ENCODE measurements around the gene ADGRL3.

ADGRL3 gene

DNA sequence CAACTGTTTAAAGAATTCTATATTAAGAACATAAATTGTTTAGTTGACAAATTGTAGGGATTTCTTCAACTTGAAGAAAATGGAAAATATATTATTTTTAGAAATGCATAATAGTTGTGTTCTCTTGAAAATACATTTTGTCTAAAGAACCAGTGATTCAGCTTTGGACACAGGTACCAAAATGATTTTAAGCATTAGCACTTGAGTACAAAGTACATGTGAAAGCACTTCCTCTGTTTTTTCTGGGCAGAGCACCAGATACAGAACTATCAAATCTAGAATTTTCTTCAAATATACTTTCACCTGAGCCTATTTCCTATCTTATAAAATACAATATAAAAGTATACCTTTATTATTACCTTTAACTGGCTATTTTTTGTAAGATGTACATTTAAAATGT is 539.8 kb downstream of the ADGRL3 start:
- H3K9me3 ChIP-seq (ENCODE audit: insufficient read depth, low read length) = no peaks in the 10 kb centered on the region
- TF ChIP-seq, protein P1, sequence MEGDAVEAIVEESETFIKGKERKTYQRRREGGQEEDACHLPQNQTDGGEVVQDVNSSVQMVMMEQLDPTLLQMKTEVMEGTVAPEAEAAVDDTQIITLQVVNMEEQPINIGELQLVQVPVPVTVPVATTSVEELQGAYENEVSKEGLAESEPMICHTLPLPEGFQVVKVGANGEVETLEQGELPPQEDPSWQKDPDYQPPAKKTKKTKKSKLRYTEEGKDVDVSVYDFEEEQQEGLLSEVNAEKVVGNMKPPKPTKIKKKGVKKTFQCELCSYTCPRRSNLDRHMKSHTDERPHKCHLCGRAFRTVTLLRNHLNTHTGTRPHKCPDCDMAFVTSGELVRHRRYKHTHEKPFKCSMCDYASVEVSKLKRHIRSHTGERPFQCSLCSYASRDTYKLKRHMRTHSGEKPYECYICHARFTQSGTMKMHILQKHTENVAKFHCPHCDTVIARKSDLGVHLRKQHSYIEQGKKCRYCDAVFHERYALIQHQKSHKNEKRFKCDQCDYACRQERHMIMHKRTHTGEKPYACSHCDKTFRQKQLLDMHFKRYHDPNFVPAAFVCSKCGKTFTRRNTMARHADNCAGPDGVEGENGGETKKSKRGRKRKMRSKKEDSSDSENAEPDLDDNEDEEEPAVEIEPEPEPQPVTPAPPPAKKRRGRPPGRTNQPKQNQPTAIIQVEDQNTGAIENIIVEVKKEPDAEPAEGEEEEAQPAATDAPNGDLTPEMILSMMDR (IDR thresholded peaks at IDR 0.05; ENCODE audit: insufficient read depth, low read length, poor library complexity, severe bottlenecking) = no peak
- TF ChIP-seq EZH2phosphoT487 (conservative IDR thresholded peaks at IDR 0.05; ENCODE audit: low read length) = no peak
- no peaks in the 10 kb centered on the region for H3K36me3 ChIP-seq (ENCODE audit: low read length)
- peak overlapping the region; percentile 82 for H2AFZ ChIP-seq (ENCODE audit: low read depth, low read length, severe bottlenecking)
- H4K20me1 ChIP-seq (ENCODE audit: low read depth, low read length) = no peaks in the 10 kb centered on the region
- H3K79me2 ChIP-seq (ENCODE audit: insufficient read depth, low read length) = no peaks in the 10 kb centered on the region
- no peaks in the 10 kb centered on the region for H3K27me3 ChIP-seq (ENCODE audit: low read length)
- H3K27ac ChIP-seq (ENCODE audit: low read depth, low read length) = peak overlapping the region; percentile 82; the same call in 1 of the 2 replicates
- H3F3A ChIP-seq (ENCODE audit: insufficient read depth) = no peaks in the 10 kb centered on the region
- H3K9me2 ChIP-seq (replicated peaks; ENCODE audit: insufficient read depth, low read length) = no peaks in the 10 kb centered on the region
- no peak overlapping the region for H3K9ac ChIP-seq (ENCODE audit: low read length)
- no peak overlapping the region for H3K4me3 ChIP-seq (ENCODE audit: insufficient read depth, low read length, poor library complexity, severe bottlenecking)
- peak overlapping the region; percentile 51 for H3K4me2 ChIP-seq (ENCODE audit: low read depth, low read length, poor library complexity, severe bottlenecking)

DNA sequence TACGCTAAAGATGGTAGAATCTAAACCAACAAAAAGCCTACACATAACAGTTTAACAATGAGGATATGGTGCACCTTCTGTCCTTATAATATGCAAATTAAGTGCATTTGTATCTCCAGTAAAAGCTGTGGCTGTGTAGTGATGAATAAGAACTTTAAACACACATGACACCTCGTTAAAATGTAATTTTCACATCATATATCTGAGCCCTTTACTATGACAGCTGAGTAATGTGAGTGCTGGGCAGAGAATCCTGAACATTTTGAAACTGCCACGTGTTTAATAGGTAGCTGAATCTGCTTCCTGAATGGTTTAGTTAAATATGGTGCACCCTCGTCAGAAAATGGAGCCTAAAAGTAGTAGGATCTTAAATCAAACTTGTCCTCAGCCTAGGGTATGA is 540.8 kb downstream of the ADGRL3 start:
- no peaks in the 10 kb centered on the region for H3K27me3 ChIP-seq (ENCODE audit: low read length)
- no peaks in the 10 kb centered on the region for H4K20me1 ChIP-seq (ENCODE audit: low read depth, low read length)
- H3K9me2 ChIP-seq (replicated peaks; ENCODE audit: insufficient read depth, low read length) = no peaks in the 10 kb centered on the region
- no peaks in the 10 kb centered on the region for H3K79me2 ChIP-seq (ENCODE audit: insufficient read depth, low read length)
- peak overlapping the region; percentile 29 for H3K4me3 ChIP-seq (ENCODE audit: insufficient read depth, low read length, poor library complexity, severe bottlenecking)
- no peak for TF ChIP-seq EZH2phosphoT487 (conservative IDR thresholded peaks at IDR 0.05; ENCODE audit: low read length)
- TF ChIP-seq, protein P1 (IDR thresholded peaks at IDR 0.05; ENCODE audit: insufficient read depth, low read length, poor library complexity, severe bottlenecking) = no peak
- peak overlapping the region; percentile 51 for H3K4me2 ChIP-seq (ENCODE audit: low read depth, low read length, poor library complexity, severe bottlenecking)
- peak overlapping the region; percentile 82 for H2AFZ ChIP-seq (ENCODE audit: low read depth, low read length, severe bottlenecking)
- peak overlapping the region; percentile 82 for H3K27ac ChIP-seq (ENCODE audit: low read depth, low read length)
- H3F3A ChIP-seq (ENCODE audit: insufficient read depth) = no peaks in the 10 kb centered on the region
- H3K9me3 ChIP-seq (ENCODE audit: insufficient read depth, low read length) = no peaks in the 10 kb centered on the region
- H3K36me3 ChIP-seq (ENCODE audit: low read length) = no peaks in the 10 kb centered on the region
- peak overlapping the region; percentile 22; the same call in 1 of the 2 replicates for H3K9ac ChIP-seq (ENCODE audit: low read length)

DNA sequence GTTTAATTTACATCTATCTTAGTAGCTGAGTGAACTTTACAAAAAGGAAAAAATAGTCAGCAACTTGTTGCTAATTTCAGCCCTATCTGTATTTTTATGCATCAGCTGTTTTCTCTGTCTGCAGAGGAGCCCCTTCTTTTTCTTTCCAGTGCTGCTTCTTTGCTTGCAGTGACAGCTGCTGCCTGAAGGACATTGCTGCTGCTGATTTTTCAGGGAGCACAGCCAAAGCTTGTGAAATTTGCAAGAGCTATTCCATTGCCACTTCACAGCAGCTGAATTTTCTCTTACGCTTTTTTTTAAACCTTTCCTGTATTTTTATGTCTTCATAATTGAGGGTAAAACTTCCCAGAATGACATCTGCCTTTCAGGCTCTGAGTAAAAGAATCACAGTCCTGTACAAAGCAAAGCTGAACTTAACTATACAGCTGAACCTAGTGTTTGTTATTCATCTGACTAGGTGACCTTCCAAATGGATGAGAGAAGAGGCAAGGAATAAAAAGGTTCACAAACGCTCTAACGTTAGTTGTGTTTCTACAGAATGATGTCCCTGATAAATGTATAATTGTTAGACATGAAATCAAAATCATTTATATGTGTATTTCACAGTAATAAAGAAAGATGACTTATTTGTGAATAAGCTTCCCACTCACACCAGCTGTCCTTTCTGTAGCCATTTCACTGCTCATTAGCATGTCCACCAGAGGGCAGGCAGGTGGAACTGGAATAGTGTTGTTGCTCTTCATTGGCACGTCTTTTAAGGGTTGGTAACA is 541.4 kb downstream of the ADGRL3 start:
- TF ChIP-seq EZH2phosphoT487 (conservative IDR thresholded peaks at IDR 0.05; ENCODE audit: low read length) = no peak
- TF ChIP-seq, protein P1 (IDR thresholded peaks at IDR 0.05; ENCODE audit: insufficient read depth, low read length, poor library complexity, severe bottlenecking) = no peak
- Histone ChIP-seq H3K9me3 (ENCODE audit: insufficient read depth, low read length) (no peaks in the 10 kb centered on the region), H2AFZ (ENCODE audit: low read depth, low read length, severe bottlenecking) (peak overlapping the region; percentile 82), H3F3A (ENCODE audit: insufficient read depth) (no peaks in the 10 kb centered on the region), H3K36me3 (ENCODE audit: low read length) (no peaks in the 10 kb centered on the region), H3K4me2 (ENCODE audit: low read depth, low read length, poor library complexity, severe bottlenecking) (peak overlapping the region; percentile 51), H3K9me2 (replicated peaks; ENCODE audit: insufficient read depth, low read length) (no peaks in the 10 kb centered on the region), H3K9ac (ENCODE audit: low read length) (peak overlapping the region; percentile 13; the same call in 1 of the 2 replicates), H4K20me1 (ENCODE audit: low read depth, low read length) (no peaks in the 10 kb centered on the region), H3K79me2 (ENCODE audit: insufficient read depth, low read length) (no peaks in the 10 kb centered on the region), H3K4me3 (ENCODE audit: insufficient read depth, low read length, poor library complexity, severe bottlenecking) (no peak overlapping the region), H3K27ac (ENCODE audit: low read depth, low read length) (peak overlapping the region; percentile 82), H3K27me3 (ENCODE audit: low read length) (no peaks in the 10 kb centered on the region)
